ENCODE results near the gene ATP2B2. TPM values are rescaled to one million over a fixed set of nuclear protein-coding genes. Genes with fewer than 3 reads are reported as not detected.

The ATP2B2 gene
- polyA plus RNA-seq, 2 of the 4 experiments (the other 2 are of a cell fraction) = 0.03 to 0.04 TPM

DNA sequence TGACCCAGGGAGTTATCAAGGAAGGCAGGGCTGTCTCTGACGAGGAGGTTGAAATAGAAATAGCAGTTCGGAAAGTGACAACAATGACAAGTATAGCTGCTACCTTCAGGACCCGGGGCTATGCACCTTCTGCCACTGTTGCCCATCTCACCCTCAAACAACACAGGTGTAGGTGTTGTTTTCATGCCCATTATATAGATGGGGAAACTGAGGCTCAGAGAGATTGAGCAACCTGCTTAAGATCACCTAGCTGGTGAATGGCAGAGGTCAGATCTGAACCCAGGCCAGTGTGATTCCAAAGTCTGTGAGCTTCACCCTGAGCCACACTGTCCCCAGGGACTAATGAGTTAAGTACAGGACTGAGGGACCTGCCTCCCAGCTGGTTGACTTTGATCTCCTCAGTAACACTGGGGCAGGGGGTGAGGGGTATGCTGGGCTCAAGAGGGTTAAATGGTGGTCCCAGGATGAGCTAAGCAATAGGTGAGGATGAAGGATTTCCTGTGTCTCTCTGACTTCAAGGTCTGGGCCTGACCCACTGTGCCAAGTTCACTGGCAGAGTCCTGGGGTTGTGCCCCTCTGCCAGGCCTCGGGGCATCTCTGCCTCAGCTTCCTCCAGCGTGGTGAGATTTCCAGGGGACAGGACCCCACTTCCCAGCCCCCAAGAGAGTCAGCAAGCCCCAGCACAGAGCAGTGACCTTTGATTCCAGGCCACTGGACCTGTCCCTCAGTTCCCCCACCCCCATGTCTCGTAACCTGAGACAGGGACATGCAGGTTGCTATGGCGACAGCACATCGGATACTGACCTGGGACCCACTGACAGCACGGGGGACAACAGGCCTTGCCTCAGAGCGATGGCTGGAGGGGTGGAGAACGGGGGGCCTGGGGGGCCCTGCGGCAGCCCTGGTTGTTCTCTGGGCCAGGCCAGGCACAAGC lies 35.0 kb downstream of the ATP2B2 start:
- ATAC-seq (no peak), DNase-seq (ENCODE audit: low read depth in 1 of 2, low spot score in 1 of 2) (no peak), FAIRE-seq (no peak)
- 34% methylated on average over 6 of the region's 12 CpGs for WGBS (ENCODE audit: missing lambda C conversion rate)
- Histone ChIP-seq H3K27ac (no peak overlapping the region), H3K4me1 (no peaks in the 10 kb centered on the region), H3K4me2 (no peak overlapping the region), H3K9me3 (no peaks in the 10 kb centered on the region), H3K4me3 (no peak overlapping the region)
- TF ChIP-seq JUN (IDR thresholded peaks at IDR 0.05) (no peak), TP53 (CRISPR knock-in tag; IDR thresholded peaks at IDR 0.05) (no peak), NR3C1 (IDR thresholded peaks at IDR 0.05) (no peak), FOXS1 (CRISPR knock-in tag; IDR thresholded peaks at IDR 0.05) (no peak)
- CTCF ChIA-PET = interaction anchor here (0.6 kb wide), 1 partner anchor 57 kb away, joined by 3 read pairs; no protein-coding TSS in a partner anchor
- POLR2A ChIA-PET = no interaction called here

- Histone ChIP-seq H3K4me3 (no peak overlapping the region), H3K4me1 (no peaks in the 10 kb centered on the region), H3K4me2 (no peak overlapping the region), H3K9me3 (no peaks in the 10 kb centered on the region), H3K27ac (no peak overlapping the region)
- ATAC-seq (no peak), FAIRE-seq (no peak), DNase-seq (ENCODE audit: low read depth in 1 of 2, low spot score in 1 of 2) (no peak)
- CTCF ChIA-PET = interaction anchor here (0.6 kb wide), 1 partner anchor 21 kb away, joined by 3 read pairs; no protein-coding TSS in a partner anchor
- 21% methylated on average over 9 of the region's 9 CpGs for WGBS (ENCODE audit: missing lambda C conversion rate)
- POLR2A ChIA-PET = no interaction called here
- TF ChIP-seq NFE2L2 (conservative IDR thresholded peaks at IDR 0.05; ENCODE audit: low read length) = no peak
- no peak for TF ChIP-seq CHD4 (IDR thresholded peaks at IDR 0.05; ENCODE audit: borderline replicate concordance)
- no peak for TF ChIP-seq HEYL (CRISPR knock-in tag; IDR thresholded peaks at IDR 0.05)
- TF ChIP-seq ZFP36 (IDR thresholded peaks at IDR 0.05; ENCODE audit: borderline replicate concordance, partially characterized antibody) = no peak
- no peak for TF ChIP-seq RARB (CRISPR knock-in tag; IDR thresholded peaks at IDR 0.05)
- no peak for TF ChIP-seq ESRRA (IDR thresholded peaks at IDR 0.05; ENCODE audit: borderline replicate concordance, low read length)
- no peak for TF ChIP-seq FOSL2 (IDR thresholded peaks at IDR 0.05)
- TF ChIP-seq FOSL2 (CRISPR knock-in tag; IDR thresholded peaks at IDR 0.05) = no peak
- no peak for TF ChIP-seq PHF8 (IDR thresholded peaks at IDR 0.05; ENCODE audit: borderline replicate concordance, low read depth)
- TF ChIP-seq, protein P1, sequence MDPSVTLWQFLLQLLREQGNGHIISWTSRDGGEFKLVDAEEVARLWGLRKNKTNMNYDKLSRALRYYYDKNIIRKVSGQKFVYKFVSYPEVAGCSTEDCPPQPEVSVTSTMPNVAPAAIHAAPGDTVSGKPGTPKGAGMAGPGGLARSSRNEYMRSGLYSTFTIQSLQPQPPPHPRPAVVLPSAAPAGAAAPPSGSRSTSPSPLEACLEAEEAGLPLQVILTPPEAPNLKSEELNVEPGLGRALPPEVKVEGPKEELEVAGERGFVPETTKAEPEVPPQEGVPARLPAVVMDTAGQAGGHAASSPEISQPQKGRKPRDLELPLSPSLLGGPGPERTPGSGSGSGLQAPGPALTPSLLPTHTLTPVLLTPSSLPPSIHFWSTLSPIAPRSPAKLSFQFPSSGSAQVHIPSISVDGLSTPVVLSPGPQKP (IDR thresholded peaks at IDR 0.05; ENCODE audit: low read depth, low read length) = no peak
- TF ChIP-seq, protein P2, sequence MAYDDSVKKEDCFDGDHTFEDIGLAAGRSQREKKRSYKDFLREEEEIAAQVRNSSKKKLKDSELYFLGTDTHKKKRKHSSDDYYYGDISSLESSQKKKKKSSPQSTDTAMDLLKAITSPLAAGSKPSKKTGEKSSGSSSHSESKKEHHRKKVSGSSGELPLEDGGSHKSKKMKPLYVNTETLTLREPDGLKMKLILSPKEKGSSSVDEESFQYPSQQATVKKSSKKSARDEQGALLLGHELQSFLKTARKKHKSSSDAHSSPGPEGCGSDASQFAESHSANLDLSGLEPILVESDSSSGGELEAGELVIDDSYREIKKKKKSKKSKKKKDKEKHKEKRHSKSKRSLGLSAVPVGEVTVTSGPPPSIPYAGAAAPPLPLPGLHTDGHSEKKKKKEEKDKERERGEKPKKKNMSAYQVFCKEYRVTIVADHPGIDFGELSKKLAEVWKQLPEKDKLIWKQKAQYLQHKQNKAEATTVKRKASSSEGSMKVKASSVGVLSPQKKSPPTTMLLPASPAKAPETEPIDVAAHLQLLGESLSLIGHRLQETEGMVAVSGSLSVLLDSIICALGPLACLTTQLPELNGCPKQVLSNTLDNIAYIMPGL (CRISPR knock-in tag; IDR thresholded peaks at IDR 0.05; ENCODE audit: borderline replicate concordance) = no peak
- TF ChIP-seq, protein P3, sequence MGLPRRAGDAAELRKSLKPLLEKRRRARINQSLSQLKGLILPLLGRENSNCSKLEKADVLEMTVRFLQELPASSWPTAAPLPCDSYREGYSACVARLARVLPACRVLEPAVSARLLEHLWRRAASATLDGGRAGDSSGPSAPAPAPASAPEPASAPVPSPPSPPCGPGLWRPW (IDR thresholded peaks at IDR 0.05) = no peak
- TF ChIP-seq RCOR1 (IDR thresholded peaks at IDR 0.05; ENCODE audit: low read depth, low read length) = no peak
- no peak for TF ChIP-seq TP53 (CRISPR knock-in tag; IDR thresholded peaks at IDR 0.05)
- TF ChIP-seq ZC3H11A (IDR thresholded peaks at IDR 0.05) = no peak
Observed at GRCh38 chr3:10469441-10470119, 35.8 kb downstream of the ATP2B2 start.
